Osteoblast (primary cell): ENCODE results near the gene TESK1. TPM values are rescaled to one million over a fixed set of nuclear protein-coding genes. Genes with fewer than 3 reads are reported as not detected.

Experiments
- DNase-seq: peaks from one replicate; pipeline ENCODE4 v3.0.0; 2011; ENCODE audit warnings: low spot score, mixed read lengths; ENCODE audit not compliant: insufficient read length; ENCODE audit errors: missing footprints
- H2AFZ ChIP-seq: 2 replicates; pipeline ENCODE4 v1.6.0; 2011; ENCODE audit warnings: mild to moderate bottlenecking, low read length
- H3K27ac ChIP-seq: 2 replicates; pipeline ENCODE4 v1.5.1; 2011; ENCODE audit warnings: mild to moderate bottlenecking, low read depth, low read length, moderate library complexity
- H3K27me3 ChIP-seq: 2 replicates; pipeline ENCODE4 v1.6.0; 2012; ENCODE audit warnings: mild to moderate bottlenecking, control low read depth, inconsistent platforms, low read length, moderate library complexity; ENCODE audit not compliant: insufficient read depth
- H3K36me3 ChIP-seq: 2 replicates; pipeline ENCODE4 v1.5.1; 2011; ENCODE audit warnings: mild to moderate bottlenecking, low read length, control low read depth, moderate library complexity; ENCODE audit not compliant: insufficient read depth
- H3K4me1 ChIP-seq: 2 replicates; pipeline ENCODE4 v1.5.1; 2011; ENCODE audit warnings: mild to moderate bottlenecking, low read length, control low read depth, moderate library complexity; ENCODE audit not compliant: insufficient read depth
- H3K4me2 ChIP-seq: 2 replicates; pipeline ENCODE4 v1.6.0; 2011; ENCODE audit warnings: mild to moderate bottlenecking, low read length; ENCODE audit not compliant: insufficient read depth
- H3K4me3 ChIP-seq: fragments of 200-600 bp; sonication (generic); 3 replicates; pipeline ENCODE4 v1.5.1; 2012; ENCODE audit warnings: mild to moderate bottlenecking, low read length, inconsistent platforms; ENCODE audit not compliant: insufficient read depth
- H3K79me2 ChIP-seq: 2 replicates; pipeline ENCODE4 v1.6.0; 2012; ENCODE audit warnings: mild to moderate bottlenecking, low read length, control low read depth, inconsistent platforms; ENCODE audit not compliant: insufficient read depth
- H3K9me3 ChIP-seq: 2 replicates; pipeline ENCODE4 v1.5.1; 2011; ENCODE audit warnings: low read depth, low read length, control low read depth
- H4K20me1 ChIP-seq: 2 replicates; pipeline ENCODE4 v1.6.0; 2012; ENCODE audit warnings: mild to moderate bottlenecking, low read length, control low read depth; ENCODE audit not compliant: insufficient read depth
- CTCF ChIP-seq: IDR thresholded peaks from 2 replicates; pipeline ENCODE4 v1.5.1; 2011; ENCODE audit warnings: mild to moderate bottlenecking, low read depth, low read length, moderate library complexity; ENCODE audit errors: extremely low read depth
- total RNA-seq: library from RNA; depleted of rRNA; stranded (reverse); fragments of >200 nt; gene quantifications from 2 replicates; pipeline ENCODE4 v1.2.3, GENCODE V29; 2012

Gene TESK1
- total RNA-seq, 1 donor, result 18.5 TPM

DNA sequence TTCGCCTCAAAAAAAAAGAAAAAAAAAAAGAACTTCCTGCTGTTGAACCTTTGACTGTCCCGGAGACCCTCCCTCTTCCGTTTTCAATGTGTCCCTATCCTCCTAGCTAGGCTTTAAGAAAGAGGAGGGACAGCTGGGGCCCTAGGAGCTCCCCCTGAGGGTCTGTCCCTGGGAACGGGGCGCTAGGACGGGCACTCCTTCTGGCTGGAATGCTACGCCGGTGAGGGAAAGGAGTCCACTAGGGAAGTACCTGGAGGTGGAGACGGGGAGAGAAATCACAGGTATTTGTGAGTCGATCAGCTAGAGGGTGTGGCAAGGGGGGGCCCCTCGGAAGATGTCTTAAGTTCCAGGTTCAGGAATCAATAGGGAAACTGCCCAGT lies 41.1 kb downstream of the TESK1 start:
- Histone ChIP-seq H3K4me1 (peaks cover 55% of the 10 kb centered on the region), H4K20me1 (no peaks in the 10 kb centered on the region), H3K4me3 (peak overlapping the region; percentile 76), H3K27ac (peak overlapping the region; percentile 95), H3K27me3 (no peaks in the 10 kb centered on the region), H2AFZ (peak overlapping the region; percentile 80), H3K9me3 (no peaks in the 10 kb centered on the region), H3K4me2 (peak overlapping the region; percentile 89), H3K36me3 (no peaks in the 10 kb centered on the region), H3K79me2 (no peaks in the 10 kb centered on the region)
- DNase-seq, result no peak
- TF ChIP-seq CTCF, result no peak

- Histone ChIP-seq H4K20me1 (no peaks in the 10 kb centered on the region), H3K4me2 (peak overlapping the region; percentile 89), H3K79me2 (no peaks in the 10 kb centered on the region), H3K27ac (peak overlapping the region; percentile 95), H3K4me1 (peaks cover 55% of the 10 kb centered on the region), H2AFZ (peak overlapping the region; percentile 90), H3K36me3 (no peaks in the 10 kb centered on the region), H3K4me3 (peak overlapping the region; percentile 76), H3K9me3 (no peaks in the 10 kb centered on the region), H3K27me3 (no peaks in the 10 kb centered on the region)
- TF ChIP-seq CTCF, result peak; percentile 88
- peak; percentile 97 for DNase-seq
Observed at GRCh38 chr9:35646533-35647265, 41.6 kb downstream of the TESK1 start.

GRCh38 chr9:35649431-35650340 lies 44.6 kb downstream of the TESK1 start:
- Histone ChIP-seq H3K4me1 (peaks cover 61% of the 10 kb centered on the region), H3K4me2 (no peak overlapping the region), H3K27ac (peak overlapping the region; percentile 69), H3K36me3 (no peaks in the 10 kb centered on the region), H3K9me3 (no peaks in the 10 kb centered on the region), H4K20me1 (no peaks in the 10 kb centered on the region), H3K27me3 (no peaks in the 10 kb centered on the region), H3K79me2 (no peaks in the 10 kb centered on the region), H3K4me3 (no peak overlapping the region), H2AFZ (peak overlapping the region; percentile 81)
- peak; percentile 83 for DNase-seq
- TF ChIP-seq CTCF, result no peak
